RCC 7860 (cell line): ENCODE measurements around the gene OR2A25.
"Not testable (repeated sequence)": the region's sequence is repeated elsewhere in the genome, so short reads cannot be mapped to it uniquely, and the experiment has no call there.

ENCODE experiments used
- DNase-seq: peaks from one replicate; pipeline ENCODE4 v3.0.0-alpha.2; 2015; ENCODE audit warnings: low spot score
- FAIRE-seq: peaks from 2 replicates; lab custom pipeline; 2012; peaks lifted over from hg19 to GRCh38; lab: Jason Lieb, UNC

The OR2A25 gene, protein sequence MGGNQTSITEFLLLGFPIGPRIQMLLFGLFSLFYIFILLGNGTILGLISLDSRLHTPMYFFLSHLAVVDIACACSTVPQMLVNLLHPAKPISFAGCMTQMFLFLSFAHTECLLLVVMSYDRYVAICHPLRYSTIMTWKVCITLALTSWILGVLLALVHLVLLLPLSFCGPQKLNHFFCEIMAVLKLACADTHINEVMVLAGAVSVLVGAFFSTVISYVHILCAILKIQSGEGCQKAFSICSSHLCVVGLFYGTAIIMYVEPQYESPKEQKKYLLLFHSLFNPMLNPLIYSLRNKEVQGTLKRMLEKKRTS

DNA sequence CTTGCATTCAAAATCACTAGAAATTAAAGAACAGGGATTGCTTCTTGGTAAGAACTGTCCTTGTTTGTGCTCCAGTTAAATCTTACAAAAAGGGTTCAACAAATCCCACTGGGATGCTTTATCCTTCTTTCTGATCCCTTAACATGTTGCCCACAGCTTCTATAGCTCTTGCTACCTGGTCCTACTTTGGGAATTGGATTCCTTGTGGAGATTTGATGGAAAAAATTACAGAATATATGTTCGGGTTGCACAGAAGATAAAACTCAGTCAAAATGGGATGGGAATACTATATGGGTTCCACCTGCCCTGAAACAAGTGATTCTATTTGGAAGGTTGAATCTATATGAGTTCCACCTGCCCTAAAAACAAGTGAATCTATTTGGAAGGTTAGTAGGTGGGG is at the start of gene OR2A25:
TSS of gene OR2A25 (plus strand) at position 301 of the 400 bp plus-strand sequence. CDS start 4,409 bp downstream, outside the sequence.
- FAIRE-seq (no peak), DNase-seq (no peak)

DNA sequence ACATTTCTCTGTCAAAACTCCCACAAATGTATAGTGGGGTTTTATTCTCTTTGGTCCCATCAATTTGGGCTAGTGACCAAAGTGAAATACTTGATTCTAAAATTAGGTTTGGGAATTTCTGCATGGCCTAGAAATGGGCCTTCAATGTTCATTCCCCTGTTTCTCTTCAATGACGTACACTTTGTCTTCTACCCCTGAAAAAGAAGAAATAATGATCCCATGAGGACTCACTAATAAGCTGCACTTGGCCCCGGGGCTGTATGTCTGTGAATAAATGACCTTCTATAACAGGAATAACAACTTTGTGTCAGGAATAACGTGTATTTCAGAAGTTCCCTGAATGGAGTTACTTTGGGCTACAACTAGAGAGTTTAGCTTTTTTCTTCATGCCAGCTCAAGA is 49.3 kb upstream of the OR2A25 start:
- FAIRE-seq (no peak), DNase-seq (no peak)

DNA sequence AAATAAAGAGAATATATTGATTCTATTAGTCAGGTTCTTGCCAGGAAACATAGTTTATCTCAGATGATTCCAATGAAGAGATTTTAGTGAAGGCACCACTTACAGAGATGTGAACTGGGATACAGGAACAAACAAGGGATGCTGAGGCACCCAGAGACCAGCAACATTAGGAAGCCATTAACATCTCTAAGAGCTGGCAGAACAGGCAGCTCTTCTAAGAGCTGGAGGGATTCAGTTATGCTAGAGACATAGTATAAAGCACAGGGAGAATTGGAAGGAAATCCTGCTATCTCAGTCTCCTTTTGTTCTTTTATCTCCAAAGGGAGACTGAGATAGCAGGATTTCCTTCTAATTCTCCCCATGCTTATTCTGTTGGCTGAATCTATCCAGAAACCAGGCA is 47.4 kb upstream of the OR2A25 start:
- no peak for DNase-seq
- no peak for FAIRE-seq

DNA sequence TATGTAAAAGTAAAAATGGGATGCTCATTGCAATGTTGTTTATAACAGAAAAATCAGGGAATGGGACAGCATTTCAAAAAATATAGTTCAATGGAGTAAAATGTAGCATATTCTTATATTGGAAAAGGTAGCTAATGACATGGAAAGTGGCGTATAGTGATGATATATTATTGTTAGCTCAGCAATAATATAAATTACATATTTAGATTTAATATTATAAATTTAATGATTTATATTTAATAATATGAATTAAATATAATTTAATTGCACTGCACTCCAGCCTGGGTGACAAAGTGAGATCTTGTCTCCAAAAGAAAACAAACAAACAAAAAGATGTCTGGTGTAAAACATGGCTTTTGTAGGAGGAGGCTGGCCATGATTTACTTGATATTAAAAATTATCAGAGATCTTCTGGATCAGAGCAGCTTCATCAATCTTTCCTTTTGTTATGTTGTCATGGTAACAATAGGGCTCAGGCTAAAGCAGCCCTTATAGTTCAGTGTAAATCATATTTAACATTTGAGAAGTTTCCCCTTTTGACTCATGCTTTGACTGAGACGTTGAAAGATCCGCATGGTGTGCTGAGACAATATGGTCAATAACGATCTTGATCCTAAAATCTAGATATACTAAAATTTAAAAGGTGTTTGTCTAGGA is 46.3 kb upstream of the OR2A25 start:
- no peak for FAIRE-seq
- no peak for DNase-seq

DNA sequence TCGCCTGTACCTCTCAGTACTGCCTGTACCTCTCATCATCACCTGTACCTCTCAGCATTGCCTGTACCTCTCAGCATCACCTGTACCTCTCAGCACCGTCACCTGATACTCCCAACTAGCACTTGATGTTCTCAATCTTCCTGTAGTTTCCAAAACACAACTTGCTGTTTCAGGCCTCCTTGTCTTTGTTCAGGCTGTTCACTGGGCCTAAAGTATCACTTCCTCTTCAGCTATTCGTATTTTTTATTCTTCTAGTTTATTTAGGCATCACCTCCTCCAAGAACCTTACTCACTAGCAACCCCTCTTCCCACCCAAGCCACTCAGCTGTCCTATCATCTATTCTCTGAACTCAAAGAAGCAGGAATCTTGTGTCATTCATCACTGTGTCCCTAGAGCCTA is 45.4 kb upstream of the OR2A25 start:
- FAIRE-seq (no peak), DNase-seq (no peak)

DNA sequence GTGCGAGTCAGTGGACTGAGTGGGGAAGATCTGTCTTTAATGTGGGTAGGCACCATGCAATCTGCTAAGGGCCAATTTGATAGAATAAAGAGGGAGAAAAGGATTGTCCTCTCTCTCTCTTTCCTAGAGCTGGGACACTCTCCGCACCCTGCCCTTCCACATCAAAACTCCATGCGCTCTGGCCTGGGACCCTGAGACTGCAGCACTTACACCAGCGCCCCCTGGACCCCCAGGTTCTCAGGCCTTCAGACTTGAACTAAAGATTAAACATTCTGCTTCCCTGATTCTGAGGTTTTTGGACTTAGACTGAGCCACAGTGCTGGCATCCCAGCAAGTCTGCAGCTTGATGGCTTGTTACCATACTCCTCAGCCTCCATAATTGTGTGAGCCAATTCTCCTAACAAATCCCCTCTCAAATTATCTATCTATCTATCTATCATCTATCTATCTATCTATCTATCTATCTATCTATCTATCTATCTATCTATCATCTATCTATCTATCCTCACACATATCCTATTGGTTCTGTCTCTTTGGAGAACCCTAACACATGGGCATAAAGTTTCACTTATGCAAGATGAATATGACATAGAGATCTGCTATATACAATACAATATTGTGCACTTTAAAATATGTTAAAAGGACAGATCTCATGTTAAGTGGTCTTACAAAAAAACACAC is 43.3 kb upstream of the OR2A25 start:
- no peak for FAIRE-seq
- no peak for DNase-seq

DNA sequence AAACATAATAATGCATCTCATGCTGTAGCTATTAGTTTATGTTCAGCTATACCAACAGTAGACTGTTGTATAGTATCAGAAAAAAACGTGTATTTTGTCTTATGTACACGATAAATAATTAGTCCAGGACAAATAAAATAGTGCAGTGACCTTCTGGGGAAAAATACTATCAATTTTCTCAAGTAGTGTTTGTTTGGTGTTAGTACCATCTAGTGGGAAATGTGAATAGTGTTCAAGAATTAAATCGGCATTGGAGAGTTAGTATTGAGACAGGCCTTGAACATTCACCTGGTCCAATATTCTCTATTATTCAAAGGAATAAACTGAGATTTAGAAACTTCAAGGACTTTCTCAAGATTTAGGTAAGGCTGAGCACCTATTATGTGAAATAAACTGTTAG is 42.5 kb upstream of the OR2A25 start:
- FAIRE-seq (peak; percentile 54), DNase-seq (peak; percentile 22)

DNA sequence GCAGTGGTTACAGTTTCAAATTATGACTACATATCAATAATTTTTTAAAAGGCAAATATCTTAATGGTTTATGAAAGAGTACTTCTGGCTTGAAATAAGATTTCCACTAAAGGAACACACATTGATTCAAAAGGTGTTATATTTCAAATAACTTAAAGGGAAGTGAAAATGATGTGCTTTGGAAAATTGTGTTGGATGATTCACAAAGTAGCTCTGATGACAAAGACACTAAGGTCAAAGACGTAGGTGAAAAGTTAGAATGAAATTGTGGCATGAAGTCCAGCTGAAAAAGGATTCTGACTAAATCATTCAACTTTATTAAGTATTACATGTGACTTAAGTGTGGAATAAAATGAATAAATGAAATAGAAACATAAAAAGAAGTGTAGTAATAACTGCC is 41.6 kb upstream of the OR2A25 start:
- no peak for FAIRE-seq
- no peak for DNase-seq

DNA sequence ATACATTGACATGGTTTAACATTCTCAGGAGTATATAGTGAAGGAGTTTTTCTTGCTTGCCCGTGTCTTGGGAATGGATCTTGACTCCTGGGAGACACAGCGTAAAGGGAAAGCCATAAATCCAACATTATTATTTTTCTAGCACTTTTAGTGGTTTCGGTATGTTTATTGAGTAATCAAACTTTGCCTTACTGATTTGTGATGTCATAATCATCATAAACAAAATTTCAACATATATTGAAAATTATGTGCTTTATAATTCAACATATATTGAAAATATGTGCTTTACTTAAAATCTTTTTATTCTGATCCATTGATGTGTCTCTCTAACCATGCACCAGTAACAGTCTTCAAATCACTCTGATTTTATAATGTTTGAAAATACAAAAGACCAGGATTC is 41.1 kb upstream of the OR2A25 start:
- FAIRE-seq (peak; percentile 30), DNase-seq (no peak)

DNA sequence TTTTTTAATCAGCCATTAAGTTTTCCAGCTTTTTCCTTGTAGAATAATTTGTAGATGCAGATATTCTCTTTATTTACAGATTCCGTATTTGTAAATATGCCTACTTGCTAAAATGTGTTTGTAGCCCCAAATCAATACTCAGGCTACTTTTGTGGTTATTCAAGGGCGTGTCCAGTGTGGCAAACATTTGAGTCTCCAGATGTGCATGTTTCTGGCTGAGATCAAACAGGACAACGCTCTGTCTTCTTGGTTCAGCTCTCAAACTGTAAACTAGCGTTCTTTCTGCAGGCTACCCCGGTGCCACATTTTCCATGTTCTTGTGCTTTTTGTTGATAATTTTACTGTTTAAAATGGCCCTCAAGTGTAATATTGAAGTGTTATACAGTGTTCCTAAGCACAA is 37.1 kb upstream of the OR2A25 start:
- DNase-seq = no peak

DNA sequence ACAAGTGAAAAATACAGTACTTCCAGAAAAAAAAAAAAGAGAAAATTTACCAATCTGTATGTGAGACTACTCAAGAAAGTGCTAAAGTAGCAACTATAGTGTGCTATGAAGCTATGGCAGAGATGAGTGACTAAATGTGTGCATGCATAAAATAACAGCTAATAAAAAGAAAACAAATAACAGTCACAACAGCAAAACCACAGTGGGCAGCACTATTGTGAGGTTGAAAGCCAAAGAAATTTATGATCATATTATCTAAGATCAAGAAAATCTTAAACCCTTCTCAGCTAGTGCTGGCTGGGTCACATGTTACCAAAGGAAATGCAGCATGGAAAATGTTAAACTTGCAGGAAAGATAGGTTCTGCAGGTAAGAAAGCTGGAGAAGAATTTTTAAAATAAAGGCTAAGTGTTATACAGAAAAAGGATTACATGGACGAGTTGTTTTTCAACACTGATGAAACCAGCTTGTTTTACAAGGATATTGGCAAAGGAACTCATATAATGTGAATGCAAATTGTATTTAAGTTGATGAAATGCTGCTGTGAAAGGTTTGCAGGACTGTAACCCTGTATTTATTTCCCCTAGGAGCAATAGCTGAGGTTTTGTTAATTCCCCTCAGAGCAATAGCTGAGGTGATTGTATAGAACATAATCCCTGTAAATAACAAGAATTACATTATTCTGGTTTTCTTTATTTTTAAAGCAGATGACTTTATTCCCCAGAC is 36.5 kb upstream of the OR2A25 start:
- DNase-seq (no peak), FAIRE-seq (no peak)

More for the DNA sequence above, 37.1 kb upstream of the OR2A25 start:
- FAIRE-seq = no peak

DNA sequence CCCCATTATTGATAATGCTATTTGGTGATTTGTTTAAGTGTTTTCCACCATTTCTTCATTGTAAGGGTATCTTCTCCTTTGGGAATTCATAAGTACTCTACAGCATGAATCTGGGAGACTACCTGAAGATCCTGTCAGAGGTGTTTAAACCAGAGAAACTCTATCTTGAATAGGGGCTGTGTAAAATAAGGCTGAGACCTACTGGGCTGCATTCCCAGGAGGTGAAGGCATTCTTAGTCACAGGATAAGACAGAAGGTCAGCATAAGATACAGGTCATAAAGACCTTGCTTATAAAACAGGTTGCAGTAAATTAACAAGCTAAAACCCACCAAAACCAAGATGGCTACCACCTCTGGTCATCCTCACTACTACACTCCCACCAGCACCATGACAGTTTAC is 34.2 kb upstream of the OR2A25 start:
- FAIRE-seq = no peak
- DNase-seq = no peak

DNA sequence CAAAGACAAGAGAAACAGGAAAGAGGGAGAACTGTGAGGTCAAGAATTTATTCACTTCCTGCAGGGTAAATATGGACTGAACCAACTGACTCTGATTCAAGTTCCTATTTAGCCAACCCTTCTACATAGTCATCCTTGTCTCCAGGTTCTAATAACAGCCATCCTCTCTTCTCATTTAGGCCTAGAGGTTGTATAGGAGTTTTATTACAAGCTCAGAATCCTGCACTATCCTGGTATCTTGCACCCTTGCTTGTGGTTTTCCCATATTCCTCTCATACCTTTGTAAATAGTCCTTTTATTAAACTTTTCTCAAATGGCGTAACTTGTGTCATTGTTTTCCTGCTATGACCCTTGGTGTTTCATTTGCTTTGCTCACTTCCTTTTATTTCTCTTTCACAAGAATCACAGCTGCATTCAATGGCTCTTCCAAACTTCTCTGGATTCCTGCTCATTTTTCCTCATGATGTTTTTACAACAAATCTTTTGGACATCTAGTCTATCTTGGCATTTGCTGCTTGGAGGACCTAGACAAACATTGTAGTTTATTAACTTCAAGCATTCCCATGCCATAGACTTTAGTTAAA is 33.2 kb upstream of the OR2A25 start:
- no peak for DNase-seq
- no peak for FAIRE-seq

DNA sequence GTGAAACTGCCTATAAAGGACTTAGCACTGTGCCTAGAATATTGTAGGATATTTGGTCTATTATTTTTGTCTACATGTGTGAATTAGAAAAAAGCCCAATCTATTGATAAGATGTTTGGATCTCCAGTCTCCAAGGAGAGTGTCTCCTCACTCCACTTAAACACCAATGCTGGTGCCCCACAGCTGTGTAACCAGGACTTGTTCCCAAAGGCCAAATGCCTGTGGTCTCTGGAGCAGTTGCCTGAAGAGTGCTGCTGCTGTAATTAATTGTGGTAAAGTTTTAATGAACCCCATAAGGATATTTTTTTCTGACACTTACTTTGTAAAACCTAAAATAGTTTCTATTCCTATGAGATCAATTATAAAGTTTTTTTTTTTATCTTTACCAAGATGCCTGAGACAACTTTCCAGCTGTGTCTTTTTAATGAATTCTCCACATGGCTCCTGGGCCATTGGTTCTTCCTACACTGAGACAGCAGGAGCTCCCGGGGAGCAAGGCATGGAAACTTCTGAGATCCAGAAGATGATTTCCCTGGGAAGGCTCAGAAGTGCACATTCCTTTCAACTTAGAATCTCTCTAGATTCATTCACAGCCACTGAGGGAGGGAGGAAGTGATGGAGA is 32.1 kb upstream of the OR2A25 start:
- no peak for FAIRE-seq

DNA sequence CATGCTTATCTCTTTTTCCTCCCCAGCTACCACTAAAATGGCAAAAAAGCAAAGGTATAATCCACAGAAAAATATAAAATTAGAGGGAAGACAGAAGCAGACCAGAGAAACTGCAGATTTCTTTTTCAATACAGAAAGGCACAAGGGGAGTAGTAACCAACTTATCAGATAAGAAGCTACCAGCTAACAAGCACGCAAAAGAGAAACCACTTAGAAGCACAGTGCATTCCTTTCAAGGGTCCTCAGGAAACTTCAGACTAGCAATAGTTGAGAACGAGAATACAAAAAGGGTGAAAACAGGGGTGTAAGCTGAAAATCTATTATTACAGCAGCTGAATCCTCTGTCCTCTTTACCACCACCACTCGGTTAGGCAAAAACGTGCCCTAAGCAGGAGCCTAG is 30.7 kb upstream of the OR2A25 start:
- FAIRE-seq = no peak
- DNase-seq = no peak

More for the DNA sequence above, 32.1 kb upstream of the OR2A25 start:
- no peak for DNase-seq

DNA sequence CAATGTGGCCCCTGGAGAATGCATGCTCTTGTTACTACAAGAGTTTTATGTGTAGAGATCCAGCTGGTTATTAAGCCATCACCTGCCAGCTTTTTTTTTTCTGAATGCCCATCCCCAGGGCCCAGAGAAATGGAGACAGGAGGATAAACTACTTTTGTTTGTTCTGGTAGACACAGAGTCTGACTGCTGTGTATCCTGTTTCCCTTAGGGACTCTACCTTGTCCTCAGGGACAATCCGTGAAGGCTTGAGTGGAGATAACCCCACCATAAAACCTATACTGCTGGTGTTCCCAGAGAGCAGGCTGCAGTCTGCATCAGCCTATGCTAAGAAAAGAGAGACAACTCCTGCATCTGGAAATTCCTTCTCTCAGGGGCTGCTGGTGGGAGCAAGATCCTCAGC is 21.0 kb upstream of the OR2A25 start, which contains the start of gene OR2A5:
TSS of gene OR2A5 (plus strand) at position 301 of the 400 bp plus-strand sequence. CDS start 1,454 bp downstream, outside the sequence.
- no peak for DNase-seq

DNA sequence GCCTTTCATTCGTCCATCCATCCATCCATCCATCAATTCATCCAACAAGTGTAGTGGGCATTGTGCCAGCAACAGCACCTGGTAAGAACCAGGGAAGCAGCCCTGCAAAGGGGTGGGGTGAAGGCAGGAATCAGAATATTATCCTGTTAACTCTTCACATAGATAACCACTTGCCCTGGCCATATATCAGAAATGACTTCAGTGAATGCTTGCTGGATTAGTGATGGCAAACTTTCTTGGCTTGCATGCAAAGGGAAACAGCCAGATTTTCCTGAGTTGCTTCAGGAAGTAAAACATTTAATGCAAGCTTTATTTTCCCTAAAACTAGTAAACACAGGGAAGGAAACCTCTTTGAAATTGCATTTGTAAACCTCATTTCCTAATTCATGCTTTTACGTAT is 20.1 kb upstream of the OR2A25 start:
- no peak for DNase-seq

More for the DNA sequence above, 21.0 kb upstream of the OR2A25 start, which contains the start of gene OR2A5:
- FAIRE-seq = no peak

DNA sequence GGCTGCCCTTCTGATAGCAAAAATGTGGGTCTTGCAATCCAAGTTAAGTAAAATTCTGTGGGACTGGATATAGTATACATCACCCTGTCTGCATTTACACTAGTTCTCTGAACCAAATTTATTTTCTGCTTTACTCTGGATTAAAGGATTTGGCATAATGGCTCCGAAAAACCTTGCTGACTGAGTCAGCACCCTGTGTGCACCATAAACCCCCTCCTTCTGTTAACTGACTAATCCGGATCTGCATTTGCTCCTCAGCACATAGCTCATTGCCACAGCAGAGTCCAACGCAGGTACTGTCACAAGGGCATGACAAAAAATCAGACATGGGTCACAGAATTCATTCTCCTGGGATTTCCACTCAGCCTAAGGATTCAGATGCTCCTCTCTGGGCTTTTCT is 19.5 kb upstream of the OR2A25 start:
- FAIRE-seq = no peak
- DNase-seq = no peak

More for the DNA sequence above, 20.1 kb upstream of the OR2A25 start:
- no peak for FAIRE-seq

DNA sequence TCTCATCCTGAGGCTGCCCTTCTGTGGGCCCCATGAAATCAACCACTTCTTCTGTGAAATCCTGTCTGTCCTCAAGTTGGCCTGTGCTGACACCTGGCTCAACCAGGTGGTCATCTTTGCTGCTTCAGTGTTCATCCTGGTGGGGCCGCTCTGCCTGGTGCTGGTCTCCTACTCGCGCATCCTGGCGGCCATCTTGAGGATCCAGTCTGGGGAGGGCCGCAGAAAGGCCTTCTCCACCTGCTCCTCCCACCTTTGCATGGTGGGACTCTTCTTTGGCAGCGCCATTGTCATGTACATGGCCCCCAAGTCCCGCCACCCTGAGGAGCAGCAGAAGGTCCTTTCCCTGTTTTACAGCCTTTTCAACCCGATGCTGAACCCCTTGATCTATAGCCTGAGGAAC is 18.7 kb upstream of the OR2A25 start:
- DNase-seq, FAIRE-seq: not testable (repeated sequence)

DNA sequence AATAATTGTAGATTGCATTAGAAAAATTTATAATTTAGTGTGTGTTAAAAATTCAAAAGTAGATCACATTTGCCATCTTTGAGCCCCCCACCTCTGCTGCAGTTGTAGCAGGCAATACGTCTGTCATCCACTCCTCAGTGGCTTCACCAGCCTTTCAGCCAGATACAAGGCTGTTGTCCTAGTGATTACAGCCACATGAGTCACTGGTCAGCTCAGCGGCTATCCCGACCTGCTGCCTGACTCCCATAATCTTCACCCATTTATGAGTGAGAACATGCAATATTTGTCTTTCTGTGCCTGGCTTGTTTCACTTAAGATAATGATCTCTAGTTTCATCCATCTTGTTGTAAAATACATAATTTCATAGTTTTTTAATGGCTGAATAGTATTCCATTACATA is 11.7 kb upstream of the OR2A25 start:
- peak; percentile 72 for DNase-seq
- peak; percentile 43 for FAIRE-seq
